Caco-2 (cell line): ENCODE results near the gene KRTAP5-9. TPM values are rescaled to one million over a fixed set of nuclear protein-coding genes. Genes with fewer than 3 reads are reported as not detected.
A peak's percentile ranks its signal among the peaks of the same experiment; 100 is the strongest.

Source experiments
- BruUV-seq: library from RNA; stranded (reverse); fragments of 400-500 nt; replicated peaks from 2 replicates; lab custom pipeline; 2021; lab: Mats Ljungman, UMichigan
- CTCF ChIA-PET: fragments of 300-600 bp; sonication (Branson Sonifier 250); formaldehyde crosslinking; loops from one replicate; lab custom pipeline; 2022; ENCODE audit warnings: antibody characterized with exemption; lab: Charles Lee
- POLR2A ChIA-PET: fragments of 300-600 bp; sonication (Branson Sonifier 250); formaldehyde crosslinking; loops from one replicate; lab custom pipeline; 2022; ENCODE audit warnings: antibody characterized with exemption; lab: Charles Lee
- DNase-seq, 2 experiments: peaks; one replicate each; pipeline versions ENCODE4 v3.0.0 to v3.0.0-alpha.2; 2020 to 2022
- H3K27me3 ChIP-seq: replicated peaks from 2 replicates; pipeline ENCODE4 v1.6.0; 2011; ENCODE audit warnings: low read length; ENCODE audit not compliant: control insufficient read depth, insufficient read depth
- H3K36me3 ChIP-seq: 2 replicates; pipeline ENCODE4 v1.5.1; 2011; ENCODE audit warnings: low read length; ENCODE audit not compliant: control insufficient read depth, insufficient read depth
- H3K4me1 ChIP-seq: fragments of 250-450 bp; sonication (Bioruptor Pico); 2 replicates; pipeline ENCODE4 v1.5.1; 2020; ENCODE audit warnings: mild to moderate bottlenecking
- H3K4me3 ChIP-seq: 2 replicates; pipeline ENCODE4 v1.5.1; 2011; ENCODE audit warnings: low read depth, mild to moderate bottlenecking, control low read depth, low read length
- H3K9me3 ChIP-seq: fragments of 250-450 bp; sonication (Bioruptor Pico); 2 replicates; pipeline ENCODE4 v1.5.1; 2020; ENCODE audit warnings: mild to moderate bottlenecking, moderate library complexity
- H3K27ac Mint-ChIP-seq: one replicate; pipeline ENCODE4 v1.8.0; 2022; ENCODE audit warnings: mixed read lengths; ENCODE audit not compliant: unreplicated experiment
- H3K27me3 Mint-ChIP-seq: one replicate; pipeline ENCODE4 v1.8.0; 2022; ENCODE audit warnings: mixed read lengths; ENCODE audit not compliant: insufficient read depth, unreplicated experiment
- H3K36me3 Mint-ChIP-seq: one replicate; pipeline ENCODE4 v1.8.0; 2022; ENCODE audit warnings: mild to moderate bottlenecking, mixed read lengths; ENCODE audit not compliant: insufficient read depth, unreplicated experiment
- H3K4me1 Mint-ChIP-seq: one replicate; pipeline ENCODE4 v1.8.0; 2022; ENCODE audit warnings: low read depth, mixed read lengths; ENCODE audit not compliant: unreplicated experiment
- H3K4me3 Mint-ChIP-seq: one replicate; pipeline ENCODE4 v1.8.0; 2022; ENCODE audit warnings: mild to moderate bottlenecking, moderate library complexity, mixed read lengths; ENCODE audit not compliant: unreplicated experiment
- H3K9me3 Mint-ChIP-seq: one replicate; pipeline ENCODE4 v1.8.0; 2022; ENCODE audit warnings: mixed read lengths; ENCODE audit not compliant: unreplicated experiment
- intact Hi-C: fragments of 100-400 bp; cut with micrococcal nuclease; formaldehyde crosslinking; loops from one replicate; pipeline ENCODE4 v1.10.0; 2022; ENCODE audit not compliant: unreplicated experiment
- total RNA-seq: library from RNA; stranded (reverse); gene quantifications from 2 replicates; pipeline ENCODE4 v1.2.3, GENCODE V29; 2022
- TF ChIP-seq, protein P1 (sequence below), 2 experiments: fragments of 200-600 bp in 1 of 2; IDR thresholded peaks; 1 replicate in 1 of 2; 2 replicates in 1 of 2; pipeline versions ENCODE4 v1.5.1 to v1.8.0; 2011 to 2022; ENCODE audit warnings: antibody characterized with exemption in 1 of 2, control low read depth in 1 of 2, inconsistent platforms in 1 of 2, low read depth in 1 of 2, low read length in 1 of 2, mild to moderate bottlenecking in 1 of 2, moderate library complexity in 1 of 2; ENCODE audit not compliant: insufficient read depth in 1 of 2, severe bottlenecking in 1 of 2, unreplicated experiment in 1 of 2

The KRTAP5-9 gene
- total RNA-seq, 1 experiment from 2014 or later = not detected

GRCh38 chr11:71502871-71503435 is 45.3 kb upstream of the KRTAP5-9 start:
- H3K27me3 ChIP-seq = no peaks in the 10 kb centered on the region
- H3K36me3 ChIP-seq = peaks cover 9% of the 10 kb centered on the region
- Mint-ChIP-seq H3K4me1 (no peaks in the 10 kb centered on the region), H3K4me3 (no peak overlapping the region), H3K27me3 (no peaks in the 10 kb centered on the region), H3K27ac (no peak overlapping the region), H3K36me3 (peaks cover 9% of the 10 kb centered on the region), H3K9me3 (no peaks in the 10 kb centered on the region)
- BruUV-seq = no TSS peak
- POLR2A ChIA-PET = no interaction called here
- no peak overlapping the region for H3K4me3 ChIP-seq
- peak in 1 of 2 experiments; percentile 31 for DNase-seq
- CTCF ChIA-PET = no interaction called here
- H3K4me1 ChIP-seq = no peaks in the 10 kb centered on the region
- no peaks in the 10 kb centered on the region for H3K9me3 ChIP-seq
- TF ChIP-seq, protein P1, sequence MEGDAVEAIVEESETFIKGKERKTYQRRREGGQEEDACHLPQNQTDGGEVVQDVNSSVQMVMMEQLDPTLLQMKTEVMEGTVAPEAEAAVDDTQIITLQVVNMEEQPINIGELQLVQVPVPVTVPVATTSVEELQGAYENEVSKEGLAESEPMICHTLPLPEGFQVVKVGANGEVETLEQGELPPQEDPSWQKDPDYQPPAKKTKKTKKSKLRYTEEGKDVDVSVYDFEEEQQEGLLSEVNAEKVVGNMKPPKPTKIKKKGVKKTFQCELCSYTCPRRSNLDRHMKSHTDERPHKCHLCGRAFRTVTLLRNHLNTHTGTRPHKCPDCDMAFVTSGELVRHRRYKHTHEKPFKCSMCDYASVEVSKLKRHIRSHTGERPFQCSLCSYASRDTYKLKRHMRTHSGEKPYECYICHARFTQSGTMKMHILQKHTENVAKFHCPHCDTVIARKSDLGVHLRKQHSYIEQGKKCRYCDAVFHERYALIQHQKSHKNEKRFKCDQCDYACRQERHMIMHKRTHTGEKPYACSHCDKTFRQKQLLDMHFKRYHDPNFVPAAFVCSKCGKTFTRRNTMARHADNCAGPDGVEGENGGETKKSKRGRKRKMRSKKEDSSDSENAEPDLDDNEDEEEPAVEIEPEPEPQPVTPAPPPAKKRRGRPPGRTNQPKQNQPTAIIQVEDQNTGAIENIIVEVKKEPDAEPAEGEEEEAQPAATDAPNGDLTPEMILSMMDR (IDR thresholded peaks at IDR 0.05; ENCODE audit: insufficient read depth in 1 of 2, low read depth in 1 of 2, low read length in 1 of 2, severe bottlenecking in 1 of 2, unreplicated experiment in 1 of 2) = no peak
- intact Hi-C loops = no loop called here

GRCh38 chr11:71504531-71504930 is 43.7 kb upstream of the KRTAP5-9 start:
- no peak overlapping the region for H3K4me3 ChIP-seq
- peaks cover 6% of the 10 kb centered on the region for H3K36me3 ChIP-seq
- H3K9me3 ChIP-seq = no peaks in the 10 kb centered on the region
- TF ChIP-seq, protein P1 (IDR thresholded peaks at IDR 0.05; ENCODE audit: insufficient read depth in 1 of 2, low read depth in 1 of 2, low read length in 1 of 2, severe bottlenecking in 1 of 2, unreplicated experiment in 1 of 2) = no peak
- H3K27me3 ChIP-seq = no peaks in the 10 kb centered on the region
- H3K36me3 Mint-ChIP-seq = peaks cover 7% of the 10 kb centered on the region
- ChIA-PET POLR2A (no interaction called here), CTCF (no interaction called here)
- peaks cover 6% of the 10 kb centered on the region for H3K9me3 Mint-ChIP-seq
- H3K4me1 ChIP-seq = no peaks in the 10 kb centered on the region
- no peaks in the 10 kb centered on the region for H3K4me1 Mint-ChIP-seq
- no peak overlapping the region for H3K27ac Mint-ChIP-seq
- BruUV-seq = no TSS peak
- H3K4me3 Mint-ChIP-seq = no peak overlapping the region
- H3K27me3 Mint-ChIP-seq = no peaks in the 10 kb centered on the region
- intact Hi-C loops = no loop called here
- peak in 1 of 2 experiments; percentile 30 for DNase-seq

- TF ChIP-seq, protein P1 (IDR thresholded peaks at IDR 0.05; ENCODE audit: insufficient read depth in 1 of 2, low read depth in 1 of 2, low read length in 1 of 2, severe bottlenecking in 1 of 2, unreplicated experiment in 1 of 2) = no peak
- H3K4me1 Mint-ChIP-seq = no peaks in the 10 kb centered on the region
- Histone ChIP-seq H3K27me3 (no peaks in the 10 kb centered on the region), H3K4me3 (no peak overlapping the region), H3K9me3 (no peaks in the 10 kb centered on the region), H3K36me3 (peaks cover 3% of the 10 kb centered on the region), H3K4me1 (no peaks in the 10 kb centered on the region)
- H3K4me3 Mint-ChIP-seq = no peak overlapping the region
- no peak overlapping the region for H3K27ac Mint-ChIP-seq
- peaks cover 7% of the 10 kb centered on the region for H3K36me3 Mint-ChIP-seq
- BruUV-seq = no TSS peak
- H3K27me3 Mint-ChIP-seq = no peaks in the 10 kb centered on the region
- CTCF ChIA-PET = no interaction called here
- DNase-seq = no peak
- POLR2A ChIA-PET = no interaction called here
- H3K9me3 Mint-ChIP-seq = peaks cover 11% of the 10 kb centered on the region
- intact Hi-C loops = no loop called here
These were observed 43.2 kb upstream of the KRTAP5-9 start for GRCh38 chr11:71505001-71505400.
